Heart left ventricle (tissue), 13 donors: Measurements from ENCODE around the gene MAGI2.

Experiments
- POLR2A ChIP-seq, 2 donors: fragments of 450-650 bp; IDR thresholded peaks; one replicate each; pipeline ENCODE4 v1.6.1; 2017; ENCODE audit warnings: antibody characterized with exemption in 2 of 2, mild to moderate bottlenecking in 2 of 2, moderate library complexity in 2 of 2
- TF ChIP-seq, protein P1 (sequence below), 12 donors: fragments of 200-600 bp; sonication (generic) in 4 of 12; IDR thresholded peaks; one replicate each; pipeline versions ENCODE4 v1.5.0 to v1.8.0; 2018 to 2022; ENCODE audit warnings: antibody characterized with exemption in 12 of 12, mild to moderate bottlenecking in 5 of 12
- donor health status: ischemic (EF 13 %, LVEDD 7.1; RV severe dilation, severe dysfunction).
- donor health status: DM: no; HTN: yes; CAD: no.
- donor health status: DM: no; HTN: no; CAD: no.
- donor health status: ischemic (EF 25% LVEDD 6.9; RV normal size, moderate dysfunction).
- donor health status: ischemic (EF 25% LVEDD 5.7; RV mildly dilated, moderate dysfunction).
- donor health status: ischemic (EF 35%, LVEDD 5.7; RV mildly dilated, moderate dysfunction).
- donor health status: nonischemic (EF 11% LVEDD 7.7; RV severe dilation, severe dysfunction).
- donor health status: DM: yes; HTN: yes; CAD: no.
- donor health status: PGD.
- donor health status: ischemic (EF 29% LVEDD 5.4; RV normal size, mild dysfunction).
- donor health status: nonischemic (EF 23%, LVEDD 6.1; RV moderate dilation, normal function).

DNA sequence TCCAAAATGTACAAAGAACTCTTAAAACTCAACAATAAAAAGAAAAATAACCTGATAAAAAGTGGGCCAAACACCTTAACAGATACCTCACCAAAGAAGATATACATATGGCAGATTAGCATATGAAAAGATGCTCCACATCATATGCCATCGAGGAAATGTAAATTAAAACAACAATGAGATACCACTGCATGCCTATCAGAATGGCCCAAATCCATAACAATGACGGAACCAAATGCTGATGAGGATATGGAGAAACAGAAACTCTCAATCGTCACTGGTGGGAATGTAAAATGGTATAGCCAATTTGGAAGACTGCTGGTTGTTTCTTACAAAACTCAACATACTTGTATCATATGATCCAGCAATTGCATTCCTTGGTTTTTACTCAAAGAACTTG, 1335.0 kb downstream of the MAGI2 start:
- TF ChIP-seq POLR2A (IDR thresholded peaks at IDR 0.05) = no peak
- TF ChIP-seq, protein P1, sequence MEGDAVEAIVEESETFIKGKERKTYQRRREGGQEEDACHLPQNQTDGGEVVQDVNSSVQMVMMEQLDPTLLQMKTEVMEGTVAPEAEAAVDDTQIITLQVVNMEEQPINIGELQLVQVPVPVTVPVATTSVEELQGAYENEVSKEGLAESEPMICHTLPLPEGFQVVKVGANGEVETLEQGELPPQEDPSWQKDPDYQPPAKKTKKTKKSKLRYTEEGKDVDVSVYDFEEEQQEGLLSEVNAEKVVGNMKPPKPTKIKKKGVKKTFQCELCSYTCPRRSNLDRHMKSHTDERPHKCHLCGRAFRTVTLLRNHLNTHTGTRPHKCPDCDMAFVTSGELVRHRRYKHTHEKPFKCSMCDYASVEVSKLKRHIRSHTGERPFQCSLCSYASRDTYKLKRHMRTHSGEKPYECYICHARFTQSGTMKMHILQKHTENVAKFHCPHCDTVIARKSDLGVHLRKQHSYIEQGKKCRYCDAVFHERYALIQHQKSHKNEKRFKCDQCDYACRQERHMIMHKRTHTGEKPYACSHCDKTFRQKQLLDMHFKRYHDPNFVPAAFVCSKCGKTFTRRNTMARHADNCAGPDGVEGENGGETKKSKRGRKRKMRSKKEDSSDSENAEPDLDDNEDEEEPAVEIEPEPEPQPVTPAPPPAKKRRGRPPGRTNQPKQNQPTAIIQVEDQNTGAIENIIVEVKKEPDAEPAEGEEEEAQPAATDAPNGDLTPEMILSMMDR (IDR thresholded peaks at IDR 0.05) = no peak
